Measurements from ENCODE around the gene MYH6. TPM values are rescaled to one million over a fixed set of nuclear protein-coding genes. Genes with fewer than 3 reads are reported as not detected.

MYH6 gene
- total RNA-seq, 1 donor from 2014 or later: 0.24 TPM

- Mint-ChIP-seq H3K4me1 (ENCODE audit: unreplicated experiment) (no peaks in the 10 kb centered on the region), H3K27me3 (peaks cover 32% of the 10 kb centered on the region), H3K36me3 (no peaks in the 10 kb centered on the region), H3K4me3 (no peak overlapping the region), H3K27ac (no peak overlapping the region), H3K9me3 (no peaks in the 10 kb centered on the region)
- no peak for TF ChIP-seq CTCF (conservative IDR thresholded peaks at IDR 0.05)
- no peak for DNase-seq (ENCODE audit: extremely low spot score, unreplicated experiment)
Observed at GRCh38 chr14:23409475-23409874, 1.4 kb upstream of the MYH6 start.

GRCh38 chr14:23408307-23408630 lies 196 bp upstream of the MYH6 start:
- TF ChIP-seq CTCF (conservative IDR thresholded peaks at IDR 0.05): no peak
- no peak overlapping the region for H3K4me3 Mint-ChIP-seq
- H3K27ac Mint-ChIP-seq: no peak overlapping the region
- no peaks in the 10 kb centered on the region for H3K9me3 Mint-ChIP-seq
- H3K4me1 Mint-ChIP-seq (ENCODE audit: unreplicated experiment): no peaks in the 10 kb centered on the region
- H3K27me3 Mint-ChIP-seq: peaks cover 39% of the 10 kb centered on the region
- DNase-seq (ENCODE audit: extremely low spot score, unreplicated experiment): no peak
- no peaks in the 10 kb centered on the region for H3K36me3 Mint-ChIP-seq

- peaks cover 40% of the 10 kb centered on the region for H3K27me3 Mint-ChIP-seq
- no peak for TF ChIP-seq CTCF (conservative IDR thresholded peaks at IDR 0.05)
Observed at GRCh38 chr14:23406725-23407355, 1.2 kb downstream of the MYH6 start.

GRCh38 chr14:23406244-23406643 lies 1.8 kb downstream of the MYH6 start:
- no peak for DNase-seq (ENCODE audit: extremely low spot score, unreplicated experiment)
- peaks cover 40% of the 10 kb centered on the region for H3K27me3 Mint-ChIP-seq
- H3K9me3 Mint-ChIP-seq: no peaks in the 10 kb centered on the region
- no peak overlapping the region for H3K27ac Mint-ChIP-seq
- no peaks in the 10 kb centered on the region for H3K4me1 Mint-ChIP-seq (ENCODE audit: unreplicated experiment)
- H3K4me3 Mint-ChIP-seq: no peak overlapping the region
- H3K36me3 Mint-ChIP-seq: no peaks in the 10 kb centered on the region
- no peak for TF ChIP-seq CTCF (conservative IDR thresholded peaks at IDR 0.05)

More at GRCh38 chr14:23406725-23407355, 1.2 kb downstream of the MYH6 start:
- Mint-ChIP-seq H3K27ac (no peak overlapping the region), H3K4me3 (no peak overlapping the region), H3K9me3 (no peaks in the 10 kb centered on the region), H3K36me3 (no peaks in the 10 kb centered on the region), H3K4me1 (ENCODE audit: unreplicated experiment) (no peaks in the 10 kb centered on the region)
- DNase-seq (ENCODE audit: extremely low spot score, unreplicated experiment): no peak

GRCh38 chr14:23405516-23406025 lies 2.5 kb downstream of the MYH6 start:
- Mint-ChIP-seq H3K9me3 (no peaks in the 10 kb centered on the region), H3K27ac (no peak overlapping the region), H3K36me3 (no peaks in the 10 kb centered on the region), H3K27me3 (peaks cover 34% of the 10 kb centered on the region), H3K4me1 (ENCODE audit: unreplicated experiment) (no peaks in the 10 kb centered on the region), H3K4me3 (no peak overlapping the region)
- no peak for DNase-seq (ENCODE audit: extremely low spot score, unreplicated experiment)
- no peak for TF ChIP-seq CTCF (conservative IDR thresholded peaks at IDR 0.05)

Data from type B pancreatic cell (in vitro differentiated cells).